Right renal pelvis (tissue), 4 donors: ENCODE measurements around the gene CHRDL1. TPM values are rescaled to one million over a fixed set of nuclear protein-coding genes. Genes with fewer than 3 reads are reported as not detected.
"Not testable (repeated sequence)": the region's sequence is repeated elsewhere in the genome, so short reads cannot be mapped to it uniquely, and the experiment has no call there.

ENCODE experiments used
- DNase-seq, 4 donors: peaks; one replicate each; pipeline ENCODE4 v3.0.0-alpha.2; 2013; ENCODE audit warnings: low read depth in 4 of 4, low spot score in 3 of 4, missing footprints in 1 of 4
- polyA plus RNA-seq, 4 donors: library from polyadenylated mRNA; unstranded; fragments of 120-200 nt; gene quantifications; one replicate each; pipeline ENCODE4 v1.2.1, GENCODE V29; 2013; ENCODE audit not compliant: insufficient read length in 4 of 4

The CHRDL1 gene
- polyA plus RNA-seq = 10 to 100 TPM in 3 of 4 donors, 1 to 10 TPM in 1; 9.9 to 13.7 (median 11.5) TPM

GRCh38 chrX:110795645-110796406 is at the start of gene CHRDL1:
CHRDL1 (minus strand) TSS chrX:110795817; CDS start chrX:110792181, 3,636 bp downstream.
- DNase-seq = peak in 3 of 4 donors; percentile 11 to 14 (median 12)

- DNase-seq = no peak
Observed at GRCh38 chrX:110836982-110837381, 41.4 kb upstream of the CHRDL1 start.

- DNase-seq = no peak
Observed at GRCh38 chrX:110836451-110836850, 40.8 kb upstream of the CHRDL1 start.

GRCh38 chrX:110836001-110836400 is 40.4 kb upstream of the CHRDL1 start:
- DNase-seq = no peak

- DNase-seq = no peak
Observed at GRCh38 chrX:110825972-110826371, 30.4 kb upstream of the CHRDL1 start.

GRCh38 chrX:110816543-110816942 is 20.9 kb upstream of the CHRDL1 start:
- not testable (repeated sequence) for DNase-seq

GRCh38 chrX:110806145-110806544 is 10.5 kb upstream of the CHRDL1 start:
- no peak for DNase-seq

GRCh38 chrX:110805303-110805702 is 9.7 kb upstream of the CHRDL1 start:
- DNase-seq = no peak

GRCh38 chrX:110804446-110804845 is 8.8 kb upstream of the CHRDL1 start:
- DNase-seq = no peak

GRCh38 chrX:110803506-110803905 is 7.9 kb upstream of the CHRDL1 start:
- no peak for DNase-seq

- no peak for DNase-seq
Observed at GRCh38 chrX:110796407-110796697, 735 bp upstream of the CHRDL1 start.

- no peak for DNase-seq
Observed at GRCh38 chrX:110794601-110795000, 1.0 kb downstream of the CHRDL1 start.

- no peak for DNase-seq
Observed at GRCh38 chrX:110791071-110791470, 4.5 kb downstream of the CHRDL1 start.

- DNase-seq = no peak
Observed at GRCh38 chrX:110786486-110786885, 9.1 kb downstream of the CHRDL1 start.

GRCh38 chrX:110759785-110760184 is 35.8 kb downstream of the CHRDL1 start:
- no peak for DNase-seq

- no peak for DNase-seq
Observed at GRCh38 chrX:110758781-110759422, 36.7 kb downstream of the CHRDL1 start.

- no peak for DNase-seq
Observed at GRCh38 chrX:110755611-110756010, 40.0 kb downstream of the CHRDL1 start.

- no peak for DNase-seq
Observed at GRCh38 chrX:110755061-110755460, 40.6 kb downstream of the CHRDL1 start.

GRCh38 chrX:110750526-110751189 is 45.0 kb downstream of the CHRDL1 start:
- DNase-seq = no peak

- DNase-seq = no peak
Observed at GRCh38 chrX:110748256-110748806, 47.3 kb downstream of the CHRDL1 start.

GRCh38 chrX:110746014-110746413 is 49.6 kb downstream of the CHRDL1 start:
- DNase-seq = no peak
